SJSA1 (cell line): Measurements from ENCODE around the gene INPP5A. TPM values are rescaled to one million over a fixed set of nuclear protein-coding genes. Genes with fewer than 3 reads are reported as not detected.
"Not testable (repeated sequence)": the region's sequence is repeated elsewhere in the genome, so short reads cannot be mapped to it uniquely, and the experiment has no call there.

Experiments used
- DNase-seq, 2 experiments: peaks; one replicate each; pipeline ENCODE4 v3.0.0-alpha.2; 2015 to 2020; ENCODE audit warnings: low spot score in 2 of 2, low read depth in 1 of 2
- H3K27ac ChIP-seq: fragments of 250-450 bp; sonication (Bioruptor Pico); 2 replicates; pipeline ENCODE4 v1.5.1; 2020; ENCODE audit warnings: mild to moderate bottlenecking, moderate library complexity
- H3K27me3 ChIP-seq: fragments of 250-450 bp; sonication (Bioruptor Pico); replicated peaks from 2 replicates; pipeline ENCODE4 v1.5.1; 2020; ENCODE audit warnings: mild to moderate bottlenecking, moderate library complexity
- H3K36me3 ChIP-seq: fragments of 250-450 bp; sonication (Bioruptor Pico); 2 replicates; pipeline ENCODE4 v1.5.1; 2020; ENCODE audit warnings: mild to moderate bottlenecking
- H3K4me1 ChIP-seq: fragments of 250-450 bp; sonication (Bioruptor Pico); replicated peaks from 2 replicates; pipeline ENCODE4 v1.6.1; 2021; ENCODE audit warnings: mild to moderate bottlenecking
- H3K4me3 ChIP-seq: fragments of 250-450 bp; sonication (Bioruptor Pico); 2 replicates; pipeline ENCODE4 v1.5.1; 2020; ENCODE audit warnings: mild to moderate bottlenecking
- H3K9me3 ChIP-seq: fragments of 250-450 bp; sonication (Bioruptor Pico); replicated peaks from 2 replicates; pipeline ENCODE4 v1.5.1; 2020; ENCODE audit warnings: mild to moderate bottlenecking
- total RNA-seq: library from RNA; depleted of rRNA; stranded (reverse); fragments of >200 nt; shearing (Covaris generic); gene quantifications from 2 replicates; pipeline ENCODE4 v1.2.3, GENCODE V29; 2014

INPP5A gene
- total RNA-seq, 1 experiment from 2014 or later, result 56.8 TPM

DNA sequence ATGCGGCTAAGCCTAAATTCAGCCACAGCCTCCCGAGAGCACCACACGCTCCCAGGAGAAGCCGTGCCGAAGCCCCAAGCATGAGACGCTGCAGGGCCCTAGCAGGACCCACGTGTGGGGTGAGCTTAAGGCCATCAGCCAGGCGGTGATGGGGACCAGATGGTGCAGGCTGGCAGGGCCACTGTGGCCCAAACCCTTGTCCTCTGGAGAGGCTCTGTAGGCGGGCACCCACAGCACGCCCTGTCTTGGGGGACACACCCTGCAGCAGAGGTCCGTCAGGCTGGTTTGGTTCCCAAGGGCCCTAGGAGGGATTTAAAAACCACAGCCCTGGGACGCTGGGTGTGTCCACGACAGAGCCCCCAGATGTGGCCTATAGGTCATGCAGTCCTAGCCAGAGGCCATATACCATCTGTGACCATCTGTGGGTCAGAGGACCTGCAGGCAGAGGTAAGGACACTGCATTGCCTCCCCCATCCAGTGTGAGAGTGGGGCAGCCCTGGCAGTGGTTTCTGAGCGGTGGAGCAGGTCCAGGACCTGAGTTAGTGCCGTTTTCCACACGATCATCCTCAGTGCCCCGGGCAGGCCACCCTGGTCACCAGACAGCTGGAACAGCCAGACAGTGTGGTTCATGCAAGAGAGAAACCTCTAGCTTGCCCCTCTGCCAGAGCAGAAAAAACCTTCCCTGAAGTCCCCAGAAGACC lies 39.6 kb upstream of the INPP5A start:
- DNase-seq, result peak in 1 of 2 experiments; percentile 32
- no peaks in the 10 kb centered on the region for H3K9me3 ChIP-seq
- no peak overlapping the region for H3K4me3 ChIP-seq
- no peaks in the 10 kb centered on the region for H3K36me3 ChIP-seq
- H3K27ac ChIP-seq, result no peak overlapping the region
- H3K4me1 ChIP-seq, result no peaks in the 10 kb centered on the region
- 0 out of 2 replicates have a peak, but pooled peaks cover 3% of the 10 kb centered on the region for H3K27me3 ChIP-seq

DNA sequence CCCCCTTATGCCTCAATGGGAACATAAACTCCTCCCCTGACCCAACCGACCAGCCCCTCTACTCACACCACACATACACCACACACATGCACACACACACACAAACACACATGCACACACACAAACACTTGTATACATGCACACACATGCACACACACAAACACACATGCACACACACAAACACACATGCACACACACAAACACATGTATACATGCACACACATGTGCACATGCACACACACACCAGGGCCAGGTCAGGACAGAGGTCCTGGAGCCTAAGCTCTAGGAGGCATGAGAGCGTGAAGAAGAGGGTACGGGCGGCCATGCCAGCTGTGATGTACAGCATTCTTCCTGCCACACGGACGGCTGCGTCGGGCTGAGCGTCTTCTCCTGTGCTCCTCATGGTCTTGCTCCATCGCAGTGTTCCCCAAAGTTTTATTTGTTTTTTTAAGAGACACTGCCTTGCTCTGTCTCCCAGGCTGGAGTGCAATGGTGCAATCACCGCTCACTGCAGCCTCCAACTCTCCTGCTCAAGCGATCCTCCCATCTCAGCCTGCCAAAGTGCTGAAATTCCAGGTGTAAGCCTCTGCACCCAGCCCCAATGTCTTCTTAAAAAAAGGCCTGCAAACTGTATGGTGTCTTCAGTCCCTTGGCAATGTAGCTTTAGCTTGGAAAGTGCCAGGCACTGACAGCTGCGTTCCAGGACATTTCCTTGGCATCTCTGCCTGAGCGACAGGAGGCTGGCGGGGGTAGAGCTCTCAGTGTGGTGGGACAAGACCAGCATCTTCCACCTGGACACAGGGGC lies 38.8 kb upstream of the INPP5A start:
- Histone ChIP-seq H3K9me3 (no peaks in the 10 kb centered on the region), H3K36me3 (no peaks in the 10 kb centered on the region), H3K27me3 (0 out of 2 replicates have a peak, but pooled peaks cover 3% of the 10 kb centered on the region), H3K4me3 (no peak overlapping the region), H3K27ac (no peak overlapping the region), H3K4me1 (no peaks in the 10 kb centered on the region)
- DNase-seq, result peak in 1 of 2 experiments; percentile 39

DNA sequence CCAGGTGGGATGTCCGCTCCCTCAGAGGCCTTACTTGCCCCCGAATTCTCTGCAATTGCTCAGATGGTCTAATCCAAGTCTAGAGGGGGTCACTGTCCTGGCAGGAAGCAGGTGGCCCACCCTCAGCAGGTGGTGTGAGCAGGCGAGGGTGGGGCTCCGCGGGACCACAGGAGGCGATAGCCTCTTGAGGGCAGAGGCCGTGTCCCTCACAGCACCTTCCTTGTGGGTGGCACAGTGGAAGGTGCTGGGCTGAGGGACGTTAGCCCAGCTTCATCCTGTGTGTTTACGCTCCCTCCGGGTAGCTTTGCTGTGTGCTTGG lies 38.3 kb upstream of the INPP5A start:
- Histone ChIP-seq H3K36me3 (no peaks in the 10 kb centered on the region), H3K4me1 (no peaks in the 10 kb centered on the region), H3K27ac (no peak overlapping the region), H3K27me3 (0 out of 2 replicates have a peak, but pooled peaks cover 3% of the 10 kb centered on the region), H3K9me3 (no peaks in the 10 kb centered on the region), H3K4me3 (no peak overlapping the region)
- DNase-seq, result peak in 1 of 2 experiments; percentile 32

- Histone ChIP-seq H3K4me1 (no peaks in the 10 kb centered on the region), H3K9me3 (no peaks in the 10 kb centered on the region), H3K27ac (no peak overlapping the region), H3K27me3 (0 out of 2 replicates have a peak, but pooled peaks cover 3% of the 10 kb centered on the region), H3K36me3 (no peaks in the 10 kb centered on the region), H3K4me3 (no peak overlapping the region)
- no peak for DNase-seq
Measured at GRCh38 chr10:132500781-132501415, 36.7 kb upstream of the INPP5A start.

- no peak overlapping the region for H3K4me3 ChIP-seq
- DNase-seq, result no peak
- no peaks in the 10 kb centered on the region for H3K36me3 ChIP-seq
- 0 out of 2 replicates have a peak, but pooled peaks cover 3% of the 10 kb centered on the region for H3K27me3 ChIP-seq
- no peaks in the 10 kb centered on the region for H3K9me3 ChIP-seq
- no peak overlapping the region for H3K27ac ChIP-seq
- no peaks in the 10 kb centered on the region for H3K4me1 ChIP-seq
Measured at GRCh38 chr10:132502544-132503300, 34.9 kb upstream of the INPP5A start.

DNA sequence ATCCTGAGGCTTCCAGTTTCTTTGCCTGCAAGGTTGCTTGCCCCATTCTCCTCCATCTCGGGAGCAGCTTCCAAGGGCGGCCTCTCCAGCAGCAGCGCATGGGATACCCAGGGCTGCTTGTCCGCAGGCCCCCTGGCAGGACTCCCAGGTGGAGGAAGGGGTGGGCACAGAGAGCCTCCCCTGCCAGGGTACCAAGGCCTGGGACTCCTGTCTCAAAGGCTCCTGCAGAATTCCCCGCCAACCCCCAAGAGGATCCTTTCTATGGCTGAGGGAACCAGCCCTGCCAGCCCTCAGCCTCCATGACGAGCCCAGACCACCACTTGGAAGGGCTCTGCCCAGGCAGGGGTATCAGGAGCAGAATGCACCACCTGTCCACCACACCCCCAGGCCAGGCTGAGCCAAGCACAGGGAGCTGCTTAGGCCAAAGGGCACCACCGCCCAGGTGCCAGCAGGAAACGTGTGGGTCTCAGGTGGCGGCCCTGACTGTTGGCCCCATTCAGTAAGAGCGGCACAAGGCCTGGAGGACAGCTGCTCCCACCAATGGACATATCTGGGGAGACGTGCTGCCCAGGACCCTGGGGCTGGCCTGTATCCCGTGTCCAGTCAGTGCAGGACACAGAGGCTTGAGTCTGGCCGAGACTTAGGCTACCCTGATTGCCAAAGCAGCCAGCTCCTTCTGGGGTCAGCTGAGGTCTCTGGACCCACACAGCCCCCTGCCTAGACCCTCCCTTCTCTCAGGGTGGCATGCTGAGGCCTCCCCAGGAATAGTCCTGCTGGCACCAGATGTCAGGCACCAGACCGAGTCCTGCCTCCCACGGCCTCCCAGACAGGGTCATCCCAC lies 33.8 kb upstream of the INPP5A start:
- Histone ChIP-seq H3K36me3 (no peaks in the 10 kb centered on the region), H3K4me1 (no peaks in the 10 kb centered on the region), H3K27ac (no peak overlapping the region), H3K27me3 (0 out of 2 replicates have a peak, but pooled peaks cover 3% of the 10 kb centered on the region), H3K4me3 (no peak overlapping the region), H3K9me3 (no peaks in the 10 kb centered on the region)
- no peak for DNase-seq

DNA sequence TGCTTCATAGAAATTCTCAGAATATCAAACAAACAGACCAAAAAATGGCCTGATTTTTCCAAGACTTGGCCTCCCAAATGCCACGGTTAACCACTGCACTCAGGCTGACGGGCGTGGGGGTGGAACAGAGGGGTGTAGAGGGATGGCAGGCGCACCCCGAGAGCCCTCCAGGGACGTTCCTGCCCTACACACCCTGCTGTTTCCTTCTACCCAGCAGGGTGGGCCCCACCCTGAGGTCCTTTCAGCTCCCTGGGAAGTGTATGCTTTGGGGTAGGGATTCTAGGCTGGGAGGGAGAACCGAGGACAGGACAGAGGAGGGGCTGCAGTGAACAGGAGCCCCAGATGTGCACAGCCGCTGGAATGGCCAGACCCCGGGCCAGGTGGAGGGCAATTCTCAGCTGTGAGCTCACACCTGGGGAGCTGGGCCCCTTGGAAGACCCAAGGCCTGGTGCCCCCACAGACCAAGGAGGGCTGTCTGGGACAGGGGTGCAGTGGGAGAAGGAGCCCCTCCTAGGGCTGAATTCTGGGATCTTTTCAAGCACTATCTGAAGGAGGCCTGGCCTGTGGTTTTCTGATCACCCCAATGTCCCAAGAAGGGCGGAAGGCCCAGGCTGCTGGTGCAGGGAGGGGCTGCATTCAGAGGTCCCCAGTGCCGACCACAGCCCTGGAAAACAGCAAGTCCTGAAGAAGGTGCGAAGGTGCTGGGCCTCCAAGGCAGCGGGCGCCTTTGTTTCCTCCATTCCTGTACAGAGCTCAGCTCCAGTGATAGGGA lies 32.9 kb upstream of the INPP5A start:
- Histone ChIP-seq H3K4me3 (no peak overlapping the region), H3K4me1 (no peaks in the 10 kb centered on the region), H3K27ac (no peak overlapping the region), H3K9me3 (no peaks in the 10 kb centered on the region), H3K27me3 (0 out of 2 replicates have a peak, but pooled peaks cover 3% of the 10 kb centered on the region), H3K36me3 (no peaks in the 10 kb centered on the region)
- peak in 1 of 2 experiments; percentile 31 for DNase-seq

- H3K4me1 ChIP-seq, H3K4me3 ChIP-seq, H3K36me3 ChIP-seq, H3K27me3 ChIP-seq, H3K9me3 ChIP-seq, H3K27ac ChIP-seq: not testable (repeated sequence)
- peak in 1 of 2 experiments; percentile 27 for DNase-seq
Measured at GRCh38 chr10:132505546-132505945, 32.0 kb upstream of the INPP5A start.

GRCh38 chr10:132506711-132507408 lies 30.7 kb upstream of the INPP5A start:
- no peaks in the 10 kb centered on the region for H3K36me3 ChIP-seq
- no peaks in the 10 kb centered on the region for H3K27me3 ChIP-seq
- peak in 1 of 2 experiments; percentile 31 for DNase-seq
- H3K4me3 ChIP-seq, result no peak overlapping the region
- no peak overlapping the region for H3K27ac ChIP-seq
- H3K9me3 ChIP-seq, result no peaks in the 10 kb centered on the region
- no peaks in the 10 kb centered on the region for H3K4me1 ChIP-seq

GRCh38 chr10:132507409-132507955 lies 30.1 kb upstream of the INPP5A start:
- H3K4me1 ChIP-seq, result no peaks in the 10 kb centered on the region
- H3K27ac ChIP-seq, result no peak overlapping the region
- no peak overlapping the region for H3K4me3 ChIP-seq
- H3K27me3 ChIP-seq, result no peaks in the 10 kb centered on the region
- DNase-seq, result peak in 1 of 2 experiments; percentile 34
- H3K9me3 ChIP-seq, result no peaks in the 10 kb centered on the region
- no peaks in the 10 kb centered on the region for H3K36me3 ChIP-seq

DNA sequence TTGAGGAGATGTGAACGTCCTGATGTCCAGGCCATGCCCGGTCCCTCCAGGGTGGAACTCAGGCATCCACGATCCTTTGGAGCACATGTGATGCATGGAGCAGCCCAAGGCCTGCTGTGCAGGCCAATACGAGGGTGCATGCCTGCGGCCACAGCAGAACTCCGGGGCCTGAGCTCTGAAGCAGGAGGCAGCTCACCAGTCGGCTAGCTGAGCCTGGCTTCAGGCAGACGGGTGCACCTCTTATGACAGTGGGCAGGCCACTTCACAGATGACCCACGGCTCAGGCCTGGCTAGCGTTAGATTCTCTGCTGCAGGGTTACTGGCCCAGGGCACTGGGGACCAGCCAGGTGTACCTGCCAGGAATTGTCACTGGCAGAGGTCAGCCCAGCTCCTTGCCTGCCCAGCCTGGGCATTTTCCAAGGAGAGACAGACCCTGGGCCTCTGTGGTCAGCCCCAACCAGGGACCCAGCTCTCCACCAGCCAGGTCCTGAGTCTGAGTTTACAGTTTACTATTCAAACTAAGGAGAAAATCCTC lies 29.6 kb upstream of the INPP5A start:
- Histone ChIP-seq H3K4me3 (no peak overlapping the region), H3K27me3 (no peaks in the 10 kb centered on the region), H3K36me3 (no peaks in the 10 kb centered on the region), H3K27ac (no peak overlapping the region), H3K9me3 (no peaks in the 10 kb centered on the region), H3K4me1 (no peaks in the 10 kb centered on the region)
- DNase-seq, result no peak
